MM.1S (cell line): ENCODE measurements around the gene EFTUD2.

Experiments
- DNase-seq: peaks from one replicate; pipeline ENCODE4 v3.0.0-alpha.2; 2015
- H2AFZ ChIP-seq: fragments of 300-600 bp; sonication (generic); 2 replicates; pipeline ENCODE4 v1.6.0; 2016; ENCODE audit warnings: antibody characterized with exemption, low read length
- H3F3A ChIP-seq: fragments of 300-600 bp; sonication (generic); 2 replicates; pipeline ENCODE4 v1.6.1; 2016; ENCODE audit warnings: mild to moderate bottlenecking, antibody characterized with exemption, low read length, moderate library complexity, mixed read lengths; ENCODE audit not compliant: insufficient read depth
- H3K27ac ChIP-seq: fragments of 300-600 bp; sonication (generic); 2 replicates; pipeline ENCODE4 v1.5.1; 2016; ENCODE audit warnings: mild to moderate bottlenecking, low read length
- H3K27me3 ChIP-seq: fragments of 300-600 bp; sonication (generic); replicated peaks from 2 replicates; pipeline ENCODE4 v1.6.0; 2016; ENCODE audit warnings: low read length; ENCODE audit not compliant: insufficient read depth
- H3K36me3 ChIP-seq: fragments of 300-600 bp; sonication (generic); replicated peaks from 2 replicates; pipeline ENCODE4 v1.6.1; 2016; ENCODE audit warnings: mild to moderate bottlenecking, low read length, mixed read lengths; ENCODE audit not compliant: insufficient read depth
- H3K4me1 ChIP-seq: fragments of 300-600 bp; sonication (generic); 2 replicates; pipeline ENCODE4 v1.6.1; 2016; ENCODE audit warnings: low read length, mixed read lengths
- H3K4me2 ChIP-seq: fragments of 300-600 bp; sonication (generic); 2 replicates; pipeline ENCODE4 v1.6.0; 2016; ENCODE audit warnings: low read depth, low read length
- H3K4me3 ChIP-seq: fragments of 300-600 bp; sonication (generic); 2 replicates; pipeline ENCODE4 v1.5.1; 2016; ENCODE audit warnings: low read length, mixed read lengths
- H3K79me2 ChIP-seq: fragments of 300-600 bp; sonication (generic); 2 replicates; pipeline ENCODE4 v1.6.1; 2016; ENCODE audit warnings: mixed run types, low read length, mixed read lengths
- H3K9ac ChIP-seq: fragments of 300-600 bp; sonication (generic); 2 replicates; pipeline ENCODE4 v1.6.1; 2016; ENCODE audit warnings: low read length, mixed read lengths
- H3K9me2 ChIP-seq: fragments of 300-600 bp; sonication (generic); replicated peaks from 2 replicates; pipeline ENCODE4 v1.6.1; 2016; ENCODE audit warnings: mild to moderate bottlenecking, low read length, mixed read lengths; ENCODE audit not compliant: insufficient read depth
- H3K9me3 ChIP-seq: fragments of 300-600 bp; sonication (generic); replicated peaks from 2 replicates; pipeline ENCODE4 v1.6.1; 2016; ENCODE audit warnings: mild to moderate bottlenecking, low read length, mixed read lengths; ENCODE audit not compliant: insufficient read depth
- H4K20me1 ChIP-seq: fragments of 300-600 bp; sonication (generic); 2 replicates; pipeline ENCODE4 v1.6.1; 2016; ENCODE audit warnings: mild to moderate bottlenecking, low read length, moderate library complexity, mixed read lengths; ENCODE audit not compliant: insufficient read depth
- EZH2 ChIP-seq: fragments of 300-600 bp; sonication (generic); optimal IDR thresholded peaks from 2 replicates; pipeline ENCODE3; 2017; ENCODE audit warnings: low read depth, mild to moderate bottlenecking, antibody characterized with exemption, low read length, mixed read lengths
- EZH2phosphoT487 ChIP-seq: fragments of 300-600 bp; sonication (generic); IDR thresholded peaks from 2 replicates; pipeline ENCODE4 v1.6.1; 2018; ENCODE audit warnings: antibody characterized with exemption, low read length
- TF ChIP-seq, protein P1 (sequence below): fragments of 300-600 bp; sonication (generic); IDR thresholded peaks from 2 replicates; pipeline ENCODE4 v1.5.1; 2016; ENCODE audit warnings: antibody characterized with exemption, low read length, mixed read lengths

Gene EFTUD2

DNA sequence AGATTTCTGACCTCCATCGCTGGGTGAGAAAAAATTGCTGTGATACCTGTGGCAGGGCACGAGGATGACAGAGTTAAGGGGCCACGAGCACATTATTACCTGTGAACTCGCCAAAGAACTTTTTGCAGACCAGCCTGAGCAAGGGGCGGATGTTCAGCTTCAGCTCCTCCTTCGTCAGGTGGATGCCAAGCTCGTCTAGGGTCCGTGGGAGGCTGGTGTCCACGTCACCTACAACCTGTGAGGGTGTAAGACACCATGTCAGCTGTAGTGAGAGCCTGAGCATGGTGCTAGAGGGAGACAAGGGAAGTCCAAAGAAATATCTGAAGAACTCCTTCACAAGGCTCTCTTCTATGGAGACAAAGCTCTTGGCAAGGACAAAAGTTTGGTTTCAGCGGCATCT, 34.4 kb downstream of the EFTUD2 start:
- H3F3A ChIP-seq = no peaks in the 10 kb centered on the region
- DNase-seq = no peak
- H3K4me3 ChIP-seq = no peak overlapping the region
- H3K4me2 ChIP-seq = no peak overlapping the region
- no peak overlapping the region for H3K9ac ChIP-seq
- H3K9me2 ChIP-seq = no peaks in the 10 kb centered on the region
- no peaks in the 10 kb centered on the region; the same call in 1 of the 2 replicates for H3K36me3 ChIP-seq
- H3K79me2 ChIP-seq = no peaks in the 10 kb centered on the region
- H3K9me3 ChIP-seq = no peaks in the 10 kb centered on the region
- H4K20me1 ChIP-seq = no peaks in the 10 kb centered on the region
- H3K27ac ChIP-seq = no peak overlapping the region
- no peaks in the 10 kb centered on the region for H3K4me1 ChIP-seq
- TF ChIP-seq, protein P1, sequence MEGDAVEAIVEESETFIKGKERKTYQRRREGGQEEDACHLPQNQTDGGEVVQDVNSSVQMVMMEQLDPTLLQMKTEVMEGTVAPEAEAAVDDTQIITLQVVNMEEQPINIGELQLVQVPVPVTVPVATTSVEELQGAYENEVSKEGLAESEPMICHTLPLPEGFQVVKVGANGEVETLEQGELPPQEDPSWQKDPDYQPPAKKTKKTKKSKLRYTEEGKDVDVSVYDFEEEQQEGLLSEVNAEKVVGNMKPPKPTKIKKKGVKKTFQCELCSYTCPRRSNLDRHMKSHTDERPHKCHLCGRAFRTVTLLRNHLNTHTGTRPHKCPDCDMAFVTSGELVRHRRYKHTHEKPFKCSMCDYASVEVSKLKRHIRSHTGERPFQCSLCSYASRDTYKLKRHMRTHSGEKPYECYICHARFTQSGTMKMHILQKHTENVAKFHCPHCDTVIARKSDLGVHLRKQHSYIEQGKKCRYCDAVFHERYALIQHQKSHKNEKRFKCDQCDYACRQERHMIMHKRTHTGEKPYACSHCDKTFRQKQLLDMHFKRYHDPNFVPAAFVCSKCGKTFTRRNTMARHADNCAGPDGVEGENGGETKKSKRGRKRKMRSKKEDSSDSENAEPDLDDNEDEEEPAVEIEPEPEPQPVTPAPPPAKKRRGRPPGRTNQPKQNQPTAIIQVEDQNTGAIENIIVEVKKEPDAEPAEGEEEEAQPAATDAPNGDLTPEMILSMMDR = no peak
- TF ChIP-seq EZH2 (no peak), EZH2phosphoT487 (no peak)
- H3K27me3 ChIP-seq = no peaks in the 10 kb centered on the region
- H2AFZ ChIP-seq = no peak overlapping the region

DNA sequence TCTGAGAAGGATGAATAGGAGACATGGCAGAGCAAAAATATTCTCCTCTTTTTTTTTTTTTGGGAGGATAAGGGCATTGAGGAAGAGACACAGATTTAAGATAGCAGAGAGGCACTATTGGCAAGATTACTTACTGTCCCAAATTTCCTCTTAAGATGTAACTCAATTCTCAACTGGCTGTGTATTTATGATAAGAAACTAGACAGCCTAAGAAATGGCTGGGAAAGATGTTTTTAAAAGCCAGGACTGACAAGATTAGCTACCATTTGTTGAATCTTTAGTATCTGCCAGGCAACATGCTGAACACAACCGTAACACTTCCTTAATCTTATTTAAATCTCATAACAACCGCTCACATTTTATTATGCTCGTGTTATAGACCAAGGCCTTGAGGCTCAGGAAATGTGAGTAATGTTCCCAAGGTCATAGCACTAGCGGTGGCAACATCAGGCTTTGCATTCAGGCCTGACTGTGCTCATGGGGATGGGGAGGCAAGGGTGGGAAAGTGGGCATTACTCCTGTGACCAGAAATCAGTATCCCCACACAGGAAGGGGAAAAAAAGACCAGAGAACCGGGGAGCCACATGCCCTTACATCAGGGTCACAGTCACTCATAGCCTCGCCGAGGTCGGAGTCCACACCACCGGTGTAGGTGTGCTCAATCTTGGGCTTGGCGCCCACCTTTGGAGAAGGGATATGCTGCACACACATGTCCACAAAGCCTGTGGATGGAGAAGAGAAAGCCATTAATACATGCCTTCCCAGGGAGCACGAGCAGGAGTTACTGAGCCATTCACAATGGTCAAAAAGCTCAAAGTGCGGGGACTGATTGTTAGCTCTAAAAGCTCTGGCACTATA, 36.0 kb downstream of the EFTUD2 start:
- Histone ChIP-seq H4K20me1 (no peaks in the 10 kb centered on the region), H3K9ac (no peak overlapping the region), H3K79me2 (no peaks in the 10 kb centered on the region), H3K9me2 (no peaks in the 10 kb centered on the region), H3K9me3 (no peaks in the 10 kb centered on the region), H3K4me2 (no peak overlapping the region), H2AFZ (no peak overlapping the region), H3K4me3 (no peak overlapping the region), H3K27me3 (no peaks in the 10 kb centered on the region), H3F3A (no peaks in the 10 kb centered on the region), H3K27ac (no peak overlapping the region), H3K4me1 (no peaks in the 10 kb centered on the region), H3K36me3 (no peaks in the 10 kb centered on the region; the same call in 1 of the 2 replicates)
- no peak for DNase-seq
- TF ChIP-seq EZH2 = no peak
- TF ChIP-seq EZH2phosphoT487 = no peak
- TF ChIP-seq, protein P1 = no peak

DNA sequence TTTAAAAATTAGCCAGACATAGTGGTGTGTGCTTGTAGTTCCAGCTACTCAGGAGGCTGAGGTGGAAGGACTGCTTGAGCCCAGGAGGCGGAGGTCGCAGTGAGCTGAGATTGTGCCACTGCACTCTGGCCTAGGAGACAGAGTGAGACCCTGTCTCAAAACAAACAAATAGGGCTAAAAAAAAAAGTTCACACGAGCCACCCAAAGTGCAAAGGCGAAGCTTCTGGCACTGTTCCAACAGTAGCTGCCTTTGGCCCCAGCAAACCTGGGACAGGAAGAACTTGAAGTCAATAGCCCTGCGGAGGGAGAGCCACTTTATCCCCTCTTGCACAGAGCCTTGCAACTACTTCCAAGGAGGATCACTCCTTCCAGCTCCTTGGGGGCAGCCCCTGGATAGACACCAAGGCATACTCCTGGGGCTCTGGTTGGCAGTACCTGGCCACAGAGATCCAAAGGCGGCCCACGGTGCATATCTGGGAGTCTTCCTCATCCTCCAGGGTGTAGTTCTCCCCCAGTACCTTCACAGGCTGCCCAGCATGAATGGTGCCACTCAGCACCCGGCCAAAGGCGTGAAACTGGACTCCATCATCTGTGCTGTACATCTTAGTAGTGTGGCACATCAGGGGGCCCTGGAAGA, 36.8 kb downstream of the EFTUD2 start:
- Histone ChIP-seq H3K4me1 (no peaks in the 10 kb centered on the region), H3K27me3 (no peaks in the 10 kb centered on the region), H3K36me3 (no peaks in the 10 kb centered on the region; the same call in 1 of the 2 replicates), H3K9me3 (no peaks in the 10 kb centered on the region), H2AFZ (no peak overlapping the region), H3K4me2 (no peak overlapping the region), H3K9me2 (no peaks in the 10 kb centered on the region), H3K27ac (no peak overlapping the region), H3K79me2 (no peaks in the 10 kb centered on the region), H3K9ac (no peak overlapping the region), H3K4me3 (no peak overlapping the region), H3F3A (no peaks in the 10 kb centered on the region), H4K20me1 (no peaks in the 10 kb centered on the region)
- TF ChIP-seq, protein P1 = no peak
- TF ChIP-seq EZH2phosphoT487 (no peak), EZH2 (no peak)
- no peak for DNase-seq
